Activated CD4-positive, alpha-beta T cell treated with anti-CD3 and anti-CD28 coated beads for 4 hours (primary cell): ENCODE results near the gene GLG1.
A peak's percentile ranks its signal among the peaks of the same experiment; 100 is the strongest.
"Not testable (repeated sequence)": the region's sequence is repeated elsewhere in the genome, so short reads cannot be mapped to it uniquely, and the experiment has no call there.

Source experiments
- DNase-seq, 2 donors: peaks; one replicate each; pipeline ENCODE4 v3.0.0-alpha.2; 2020

The GLG1 gene

DNA sequence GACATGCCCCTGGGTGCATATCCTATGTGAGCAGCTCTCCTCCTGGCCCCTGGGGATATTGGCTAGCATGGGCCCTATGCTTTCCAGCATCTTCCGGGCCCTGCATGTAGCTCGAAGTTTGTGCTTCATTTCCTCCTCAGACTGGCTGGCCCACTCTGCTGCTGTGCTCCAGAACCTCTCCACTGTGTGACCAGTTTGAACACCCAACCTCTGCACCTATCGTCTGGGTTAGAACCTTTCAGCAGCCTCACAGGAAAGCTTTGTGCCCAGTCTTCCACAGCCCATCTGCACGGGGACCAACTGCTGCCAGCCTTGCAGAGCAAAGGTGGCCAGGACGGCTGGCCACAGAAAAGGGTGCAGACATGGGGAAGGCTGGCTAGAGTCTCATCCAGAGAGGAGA is 175.4 kb downstream of the GLG1 start:
- DNase-seq = no peak

GRCh38 chr16:74430036-74430712 is 176.7 kb downstream of the GLG1 start:
- peak; percentile 40 to 45 for DNase-seq

DNA sequence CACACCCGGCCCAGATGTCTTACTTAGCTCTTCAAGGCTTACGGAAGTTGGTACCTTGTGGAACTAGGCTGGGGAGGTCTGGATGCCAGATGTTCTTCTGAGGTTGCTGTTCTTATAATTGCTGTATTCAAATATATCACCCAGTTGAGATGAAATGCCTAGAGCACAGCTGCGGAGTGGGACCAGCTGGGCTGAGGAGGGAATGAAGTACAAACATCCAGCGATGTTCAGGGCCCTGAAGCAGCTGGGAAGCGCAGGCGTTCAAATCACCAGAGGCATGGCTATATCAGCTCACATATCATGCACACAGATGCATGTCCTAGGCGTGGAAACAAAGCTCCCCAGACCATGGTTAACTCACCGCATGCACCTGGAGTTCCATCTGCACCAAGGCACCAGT is 178.4 kb downstream of the GLG1 start:
- DNase-seq = not testable (repeated sequence)

DNA sequence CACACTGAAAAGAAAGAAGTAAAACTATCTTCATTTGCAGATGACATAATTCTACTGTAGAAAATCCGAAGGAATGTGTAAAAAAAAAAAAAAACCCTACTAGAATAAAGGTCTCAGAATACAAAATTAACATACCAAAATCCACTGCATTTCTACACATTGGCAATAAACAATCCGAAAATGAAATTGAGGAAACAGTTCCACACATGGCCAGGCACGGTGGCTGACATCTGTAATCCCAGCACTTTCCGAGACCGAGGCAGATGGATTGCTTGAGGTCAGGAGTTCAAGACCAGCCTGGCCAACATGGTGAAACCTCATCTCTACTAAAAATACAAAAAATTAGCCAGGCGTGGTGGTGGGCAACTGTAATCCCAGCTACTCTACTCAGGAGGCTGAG is 181.2 kb downstream of the GLG1 start:
- not testable (repeated sequence) for DNase-seq

DNA sequence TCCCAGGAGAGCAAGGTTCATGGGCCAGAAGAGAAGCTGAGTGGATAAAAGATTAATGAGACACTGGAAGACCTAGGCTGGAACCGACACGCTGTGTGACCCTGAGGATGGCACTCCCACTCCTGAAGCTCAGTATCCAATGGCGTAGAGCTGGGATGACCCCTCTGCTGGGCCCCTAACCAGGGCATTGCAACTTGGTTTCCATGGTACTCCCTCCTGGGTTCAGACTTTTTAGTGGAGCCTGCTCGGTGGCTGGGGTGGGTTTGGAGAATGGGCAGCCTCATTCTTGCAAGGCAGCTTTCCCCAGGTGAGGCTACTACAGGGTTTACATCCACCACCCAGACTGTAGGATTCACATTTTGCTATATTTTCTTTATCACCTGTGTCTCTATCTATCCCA is 183.2 kb downstream of the GLG1 start:
- DNase-seq = not testable (repeated sequence)

GRCh38 chr16:74422086-74422485 is 184.8 kb downstream of the GLG1 start:
- DNase-seq = not testable (repeated sequence)

GRCh38 chr16:74421482-74421785 is 185.5 kb downstream of the GLG1 start:
- DNase-seq = not testable (repeated sequence)

DNA sequence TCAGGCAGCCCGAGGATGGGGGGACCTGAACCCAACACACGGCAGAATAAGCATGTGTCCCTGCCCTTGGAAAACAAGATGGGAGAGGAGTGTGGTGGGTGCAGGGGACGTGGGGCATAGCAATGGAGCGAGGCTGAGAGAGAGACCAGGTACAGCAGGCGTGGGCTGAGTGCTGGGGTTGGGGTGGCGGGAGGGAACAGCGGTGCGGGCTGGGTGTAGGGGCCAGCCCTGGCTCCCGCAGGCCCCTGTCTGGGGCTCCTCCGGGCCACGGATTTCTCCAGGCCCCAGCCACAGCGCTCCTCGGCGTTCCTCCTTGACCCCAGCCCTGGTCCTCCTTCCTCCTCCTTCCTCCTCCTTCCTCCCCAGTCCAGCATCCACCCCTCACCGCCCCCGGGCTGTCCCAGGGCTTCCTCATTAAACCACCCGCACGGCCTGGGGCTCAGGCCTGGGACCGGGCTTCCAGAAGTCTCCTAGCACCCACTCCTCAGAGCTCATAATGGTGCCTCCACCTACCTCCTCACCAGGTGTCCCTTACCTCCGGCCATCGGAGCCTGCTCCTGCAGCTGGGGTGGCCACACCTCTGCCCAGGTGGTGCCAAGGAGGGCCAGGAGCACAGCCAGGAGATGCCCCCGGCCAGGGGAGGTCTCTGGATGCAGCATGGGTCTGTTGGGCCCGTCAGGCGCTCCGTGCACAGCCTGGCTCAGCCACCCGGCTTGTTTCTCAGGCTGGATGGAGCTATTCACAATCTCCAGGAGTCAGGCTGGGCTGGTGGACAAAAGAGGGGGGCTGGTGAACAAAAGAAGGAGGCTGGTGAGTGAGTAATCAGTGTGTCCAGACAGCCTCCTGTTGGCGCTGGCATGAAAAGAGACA is 186.1 kb downstream of the GLG1 start, which contains the start of gene CLEC18B:
TSS of gene CLEC18B (minus strand) at position 867 of the 870 bp plus-strand sequence. CDS start at position 659, 208 bp downstream.
- DNase-seq = not testable (repeated sequence)

DNA sequence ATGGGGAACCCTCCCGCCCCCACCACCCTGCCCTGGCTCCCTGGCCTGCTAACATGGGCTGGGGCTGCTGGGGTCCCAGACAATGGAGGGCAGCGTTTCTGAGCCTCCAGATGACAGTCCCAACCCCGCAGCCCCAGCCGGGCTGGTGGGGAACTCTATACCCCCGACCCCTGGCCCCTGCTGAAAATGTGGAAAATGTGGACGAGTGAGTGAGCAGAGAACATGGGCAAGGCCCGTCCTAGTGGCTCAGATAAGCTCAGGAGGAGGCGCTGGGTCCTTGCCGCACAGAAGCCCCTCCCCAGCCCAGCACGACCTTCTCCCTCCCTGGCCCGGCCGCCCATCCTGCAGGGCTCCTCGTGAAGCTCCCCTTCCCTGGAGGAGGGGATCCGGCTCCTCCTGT is 187.1 kb downstream of the GLG1 start:
- DNase-seq = not testable (repeated sequence)

- DNase-seq = not testable (repeated sequence)
These were observed 189.0 kb downstream of the GLG1 start for GRCh38 chr16:74417897-74418296.

GRCh38 chr16:74413920-74414319 is 193.0 kb downstream of the GLG1 start:
- DNase-seq = not testable (repeated sequence)

DNA sequence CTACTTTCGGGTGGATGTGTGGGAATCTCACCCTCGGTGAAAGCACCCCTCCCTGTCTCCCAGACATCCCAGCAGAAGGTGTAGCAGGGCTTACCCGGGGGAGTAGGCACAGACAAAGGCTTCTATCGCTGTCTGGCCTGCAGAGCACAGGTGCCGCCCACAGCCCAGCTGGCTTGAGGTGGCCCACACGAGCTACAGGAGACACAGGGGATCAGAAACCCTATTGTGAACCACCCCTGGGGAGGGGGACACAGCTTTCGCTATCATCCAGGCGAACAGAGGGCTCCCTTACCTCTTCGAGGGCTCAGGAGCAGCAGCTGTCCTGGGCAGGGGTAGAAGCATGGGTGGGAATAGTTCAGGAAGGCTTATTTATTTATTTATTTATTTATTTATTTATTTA is 193.4 kb downstream of the GLG1 start:
- DNase-seq = not testable (repeated sequence)

GRCh38 chr16:74412775-74413390 is 194.0 kb downstream of the GLG1 start:
- not testable (repeated sequence) for DNase-seq

- DNase-seq = not testable (repeated sequence)
These were observed 194.7 kb downstream of the GLG1 start for GRCh38 chr16:74412138-74412774.

DNA sequence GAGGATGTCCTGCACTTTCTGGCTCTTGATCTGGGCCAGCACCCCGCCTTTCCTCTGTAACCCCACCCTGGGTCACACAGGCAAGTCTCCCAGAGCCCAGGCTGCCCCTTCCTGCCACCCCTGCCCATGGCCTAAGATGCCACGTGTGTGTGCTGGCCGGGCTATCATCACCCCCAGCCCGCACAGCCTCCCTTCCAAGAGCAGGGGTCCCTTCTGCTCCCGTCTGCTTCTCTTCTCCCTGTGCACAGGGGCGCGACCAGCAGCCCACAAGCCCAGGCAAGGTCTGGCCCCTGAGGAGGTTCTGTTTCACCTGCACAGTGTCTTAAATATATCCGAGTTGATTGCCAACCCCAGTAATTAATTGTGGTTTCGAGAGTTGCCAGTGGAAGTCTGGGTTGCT is 195.9 kb downstream of the GLG1 start:
- DNase-seq = not testable (repeated sequence)

GRCh38 chr16:74410057-74410957 is 196.6 kb downstream of the GLG1 start:
- not testable (repeated sequence) for DNase-seq

DNA sequence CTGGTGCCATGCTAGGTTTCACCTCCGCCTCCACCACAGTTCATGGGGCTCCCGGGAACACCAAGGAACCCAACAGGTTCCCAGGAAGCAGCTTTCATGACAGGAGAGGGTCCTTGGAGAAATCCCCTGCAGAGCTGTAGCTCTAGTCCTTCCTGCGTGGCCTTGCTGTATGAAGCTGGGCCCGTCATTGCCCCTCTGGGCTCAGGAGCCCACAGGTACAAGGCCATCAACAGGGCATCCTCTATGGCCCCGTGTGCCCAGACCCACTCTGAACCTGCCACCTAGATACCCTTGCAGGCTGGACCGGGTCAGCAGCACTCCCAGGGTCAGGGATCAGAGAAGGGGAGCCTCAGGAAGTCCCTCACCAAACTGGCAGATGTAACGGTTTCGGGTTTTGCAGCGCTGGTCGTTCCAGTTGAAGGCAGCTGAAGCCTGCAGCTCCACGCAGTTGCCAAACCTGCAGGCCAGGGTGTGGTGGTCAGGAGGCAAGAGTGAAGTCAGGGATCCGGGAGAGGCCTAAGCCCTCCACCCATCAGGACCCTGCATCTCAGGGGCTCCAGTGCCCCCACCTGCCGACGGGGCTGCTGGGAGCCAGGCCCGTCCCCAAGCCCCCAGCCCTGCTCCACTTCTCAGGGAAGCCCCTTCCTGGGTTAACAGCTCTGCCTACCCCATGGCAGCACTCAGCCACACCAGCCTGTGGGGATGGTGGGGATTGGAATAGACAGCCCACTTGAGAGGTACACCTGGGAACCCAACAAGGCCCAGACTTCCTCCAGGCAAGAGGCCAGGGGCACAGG is 197.5 kb downstream of the GLG1 start:
- not testable (repeated sequence) for DNase-seq

DNA sequence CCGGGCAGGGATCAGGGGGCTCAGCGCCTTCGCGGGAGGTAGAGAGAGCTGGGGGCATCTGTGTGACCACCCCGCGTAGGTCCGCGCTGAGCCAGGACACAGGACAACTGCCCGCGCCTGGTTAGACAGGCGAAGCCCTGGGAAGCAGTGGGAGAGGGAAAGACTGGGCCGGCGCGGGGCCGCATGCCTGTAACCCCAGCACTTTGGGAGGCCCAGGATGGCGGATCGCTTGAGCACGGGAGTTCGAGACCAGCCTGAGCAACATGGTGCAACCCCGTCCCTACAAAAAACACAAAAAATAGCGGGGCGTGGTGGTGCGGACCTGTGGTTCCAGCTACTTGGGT is 199.6 kb downstream of the GLG1 start:
- DNase-seq = not testable (repeated sequence)

GRCh38 chr16:74406600-74407361 is 200.1 kb downstream of the GLG1 start:
- not testable (repeated sequence) for DNase-seq
